Midbrain (tissue), 1 donor: ENCODE measurements around the gene TTC34.
"Not testable (repeated sequence)": the region's sequence is repeated elsewhere in the genome, so short reads cannot be mapped to it uniquely, and the experiment has no call there.

ENCODE experiments used
- DNase-seq: peaks from one replicate; lab custom pipeline; 2025; lab: John Stamatoyannopoulos, UW

Gene TTC34

GRCh38 chr1:2796890-2797740 lies 4.4 kb downstream of the TTC34 start:
- DNase-seq, result no peak

GRCh38 chr1:2795926-2796325 lies 5.6 kb downstream of the TTC34 start:
- DNase-seq, result no peak

- no peak for DNase-seq
Observed at GRCh38 chr1:2791027-2791760, 10.3 kb downstream of the TTC34 start.

DNA sequence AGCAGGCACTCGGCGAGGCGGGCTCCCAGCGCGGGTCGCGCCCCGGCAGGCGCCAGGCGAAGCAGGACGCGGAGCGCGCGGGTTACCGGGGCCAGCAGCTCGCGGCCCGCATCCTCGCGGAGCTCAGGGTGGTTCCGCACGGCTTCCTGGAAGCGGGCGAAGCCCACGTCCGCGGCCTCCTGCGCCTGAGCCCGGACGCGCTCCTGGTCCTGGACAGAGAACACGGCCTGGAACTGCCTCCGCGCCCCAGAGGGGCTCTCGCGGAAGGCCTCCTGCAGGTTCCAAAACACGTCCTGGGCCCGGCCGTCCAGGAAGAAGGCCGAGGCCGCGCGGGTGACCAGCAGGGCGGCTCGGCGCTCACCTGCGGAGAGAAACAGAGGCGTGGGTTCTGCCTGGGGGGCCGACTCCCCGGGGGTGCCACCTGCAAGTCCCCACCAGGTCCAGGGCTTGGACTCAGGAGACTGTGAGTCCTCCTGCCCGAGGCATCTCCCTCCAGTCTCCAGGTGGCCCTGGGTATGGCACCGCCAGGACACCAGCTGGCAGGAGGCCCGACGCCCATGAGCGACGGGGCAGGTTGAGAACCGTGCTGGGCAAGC lies 11.4 kb downstream of the TTC34 start:
- no peak for DNase-seq

GRCh38 chr1:2789164-2789985 lies 12.1 kb downstream of the TTC34 start:
- DNase-seq, result peak; percentile 11

DNA sequence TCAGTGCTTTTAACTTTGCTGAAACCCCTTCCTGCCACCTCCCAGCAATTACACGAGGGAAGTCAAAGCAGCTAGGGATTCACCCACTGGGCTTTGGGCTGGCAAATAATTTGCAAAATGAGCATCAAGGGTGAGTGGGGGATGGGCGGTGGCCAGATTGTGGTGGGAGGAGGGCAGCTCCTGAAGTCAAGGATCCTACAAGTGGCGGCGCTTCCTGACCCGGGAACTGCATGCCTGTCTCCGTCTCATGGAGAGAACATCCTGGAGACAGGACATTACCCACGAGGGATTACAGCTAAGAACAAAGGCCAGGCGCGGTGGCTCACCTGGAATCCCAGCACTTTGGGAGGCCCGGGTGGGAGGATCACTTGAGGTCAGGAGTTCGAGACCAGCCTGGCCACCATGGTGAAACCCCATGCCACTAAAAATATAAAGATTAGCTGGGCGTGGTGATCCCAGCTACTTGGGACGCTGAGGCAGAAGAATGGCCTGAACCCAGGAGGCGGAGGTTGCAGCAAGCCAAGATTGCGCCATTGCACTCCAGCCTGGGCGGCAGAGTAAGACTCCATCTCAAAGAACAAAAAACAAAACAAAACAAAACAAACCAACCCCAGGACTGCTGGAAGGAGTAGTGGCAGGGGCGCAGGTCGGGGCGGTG lies 12.9 kb downstream of the TTC34 start:
- no peak for DNase-seq

- no peak for DNase-seq
Observed at GRCh38 chr1:2787163-2787911, 14.2 kb downstream of the TTC34 start.

DNA sequence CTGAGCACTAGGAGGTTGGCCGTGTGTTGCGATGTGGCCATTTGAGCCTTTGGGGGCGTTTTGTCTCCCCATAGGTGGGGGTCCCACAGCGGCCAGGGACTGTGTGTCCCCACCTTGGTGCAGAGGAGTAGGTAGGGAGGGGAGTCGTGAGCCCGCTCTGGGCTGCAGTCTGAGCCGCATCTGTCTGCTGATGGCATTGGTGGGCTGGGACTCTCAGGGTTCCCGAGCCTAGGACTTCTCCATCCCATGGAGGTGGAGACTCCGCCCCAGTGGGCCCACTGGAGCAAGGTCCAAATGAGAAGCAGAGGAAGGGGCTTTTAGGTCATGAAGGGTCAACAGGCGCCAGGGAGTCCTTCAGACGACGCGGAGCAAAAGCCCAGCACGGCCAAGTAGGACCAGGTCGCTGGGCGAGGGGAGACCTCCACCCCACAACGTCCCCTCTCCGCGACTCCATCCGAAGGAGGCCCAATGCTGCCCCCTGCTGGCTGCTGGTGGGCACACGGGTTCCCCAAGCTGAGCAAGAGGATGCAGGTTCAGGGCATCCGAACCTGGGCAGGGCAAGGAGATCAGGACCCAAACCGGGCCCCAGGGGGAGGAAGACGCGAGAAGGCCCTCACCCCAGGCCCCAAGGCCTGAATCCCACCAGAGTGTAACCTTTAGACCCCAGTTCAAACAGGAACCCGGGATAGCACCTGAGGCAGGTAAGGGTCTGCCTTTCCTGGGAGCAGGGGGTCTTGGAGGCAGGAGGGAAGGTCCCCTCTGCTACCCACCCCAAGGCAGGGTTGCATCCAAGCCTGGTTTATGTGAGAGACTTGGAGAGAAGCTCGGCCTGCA lies 14.9 kb downstream of the TTC34 start:
- peak; percentile 3 for DNase-seq

- no peak for DNase-seq
Observed at GRCh38 chr1:2785631-2786328, 15.7 kb downstream of the TTC34 start.

GRCh38 chr1:2784854-2785630 lies 16.5 kb downstream of the TTC34 start:
- DNase-seq, result no peak

DNA sequence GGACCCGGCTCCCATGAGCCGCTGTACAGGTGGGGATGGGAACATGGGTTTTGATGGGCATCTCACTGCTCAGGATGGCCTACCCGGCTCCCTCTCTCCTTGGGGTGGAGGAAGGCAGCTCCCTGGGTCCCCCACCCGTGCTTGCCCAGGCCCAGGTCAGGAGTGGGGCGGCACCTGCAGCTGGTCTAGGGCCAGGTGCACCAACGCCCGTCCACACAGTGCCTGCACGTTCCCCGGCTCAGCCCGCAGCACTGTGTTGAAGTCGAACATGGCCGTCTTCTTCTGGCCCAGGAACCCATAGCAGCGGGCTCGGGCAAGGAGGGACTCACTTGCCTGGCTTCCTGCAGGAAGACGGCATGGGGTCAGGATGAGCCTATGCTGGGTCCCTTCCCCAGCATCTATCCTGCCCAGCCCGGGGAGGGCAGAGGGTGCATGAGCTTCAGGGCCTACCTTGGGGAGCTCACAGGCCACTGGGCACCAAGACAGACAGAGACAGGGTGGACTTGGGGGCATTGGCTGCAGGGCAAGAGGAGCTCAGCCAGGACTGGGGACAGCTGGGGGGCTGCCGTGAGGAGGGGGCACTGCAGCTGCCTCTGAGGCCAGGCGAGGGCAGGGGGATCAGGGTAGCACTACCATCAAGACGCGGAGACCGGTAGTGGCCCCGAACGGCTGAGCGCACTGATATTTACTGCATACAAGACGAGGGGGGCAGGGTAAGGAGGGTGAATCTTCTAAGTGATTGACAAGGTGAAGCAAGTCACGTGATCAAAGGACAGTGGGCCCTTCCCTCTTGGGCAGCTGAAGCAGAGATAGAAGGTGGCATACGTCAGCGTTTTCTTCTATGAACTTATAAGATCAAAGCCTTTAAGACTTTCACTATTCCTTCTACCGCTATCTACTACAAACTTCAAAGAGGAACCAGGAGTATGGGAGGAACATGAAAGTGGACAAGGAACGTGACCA lies 17.8 kb downstream of the TTC34 start:
- DNase-seq, result no peak

DNA sequence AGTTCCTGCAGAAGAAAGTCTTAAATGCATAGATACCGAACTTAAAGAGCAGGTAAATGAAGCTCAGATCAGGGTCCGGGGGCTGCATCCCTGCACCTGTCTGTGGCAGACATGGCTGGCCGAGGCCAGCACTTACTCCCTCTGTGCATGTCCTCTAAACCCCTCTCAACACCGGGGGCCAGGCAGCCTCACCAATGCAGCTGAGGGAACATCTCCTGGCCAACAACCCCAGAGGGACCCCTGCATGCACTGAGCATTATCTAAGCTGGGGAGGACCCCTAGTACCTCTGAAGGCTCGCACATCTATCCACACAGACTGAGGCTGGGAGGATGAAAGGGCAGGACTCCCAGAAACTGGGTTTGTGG lies 18.4 kb downstream of the TTC34 start:
- DNase-seq, result no peak

DNA sequence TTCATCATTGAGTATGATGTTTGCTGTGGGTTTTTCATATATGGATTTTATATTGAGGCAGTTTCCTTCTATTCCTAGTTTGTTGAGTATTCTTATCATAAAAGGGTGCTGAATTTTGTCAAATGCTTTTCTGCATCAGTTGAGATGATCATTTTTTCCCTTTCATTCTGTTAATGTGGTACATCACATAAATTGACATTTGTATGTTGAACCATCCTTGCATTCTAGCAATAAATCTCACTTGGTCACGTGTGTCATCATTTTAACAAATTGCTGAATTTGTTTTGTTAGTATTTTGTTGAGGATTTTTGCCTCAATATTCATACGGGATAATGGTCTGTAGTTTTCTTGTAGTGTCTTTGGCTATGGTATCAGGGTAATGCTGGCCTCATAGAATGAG lies 19.9 kb downstream of the TTC34 start:
- no peak for DNase-seq

DNA sequence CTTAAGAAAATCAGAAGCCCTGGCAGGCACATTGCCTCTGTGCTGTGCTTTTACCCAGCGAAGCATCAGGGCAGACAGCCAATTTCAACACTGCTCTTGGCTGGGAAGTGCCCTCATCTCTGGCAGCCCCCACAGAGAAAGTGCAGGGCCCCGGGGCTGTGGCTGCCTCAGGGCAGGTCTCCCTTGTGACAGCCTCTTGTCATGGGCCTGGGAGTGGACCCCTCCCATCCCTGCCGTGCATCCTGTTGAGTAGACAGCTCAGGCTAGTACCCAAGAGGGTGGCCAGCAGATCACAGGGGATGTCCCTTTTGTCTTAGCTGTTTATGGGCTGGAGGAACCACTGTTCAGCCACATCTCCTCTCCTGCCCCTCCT lies 23.3 kb downstream of the TTC34 start:
- DNase-seq, result no peak

GRCh38 chr1:2777424-2778219 lies 23.9 kb downstream of the TTC34 start:
- DNase-seq, result no peak

- not testable (repeated sequence) for DNase-seq
Observed at GRCh38 chr1:2775333-2775732, 26.2 kb downstream of the TTC34 start.

- not testable (repeated sequence) for DNase-seq
Observed at GRCh38 chr1:2768052-2768451, 33.4 kb downstream of the TTC34 start.
